Gastroesophageal sphincter (tissue), 4 donors: ENCODE results near the gene SLC25A44. TPM values are rescaled to one million over a fixed set of nuclear protein-coding genes. Genes with fewer than 3 reads are reported as not detected.

ENCODE experiments used
- ATAC-seq: fragments of 150-250 bp; one replicate; pipeline ENCODE4 v1.9.1; 2016; ENCODE audit warnings: mild to moderate bottlenecking, moderate library complexity
- H3K27ac ChIP-seq, 4 donors: fragments of 200-600 bp; sonication (generic) in 3 of 4; 1 replicate in 3 of 4; 2 replicates in 1 of 4; pipeline ENCODE4 v1.5.1; 2016 to 2019
- H3K27me3 ChIP-seq: fragments of 200-600 bp; sonication (generic); one replicate; pipeline ENCODE4 v1.5.1; 2019
- H3K36me3 ChIP-seq, 2 donors: fragments of 200-600 bp; sonication (generic); one replicate each; pipeline ENCODE4 v1.5.1; 2019; ENCODE audit warnings: control low read depth in 1 of 2
- H3K4me1 ChIP-seq, 3 donors: fragments of 200-600 bp; sonication (generic); 1 replicate in 2 of 3; 2 replicates in 1 of 3; pipeline ENCODE4 v1.5.1; 2016 to 2019; ENCODE audit warnings: control low read depth in 2 of 3
- H3K4me3 ChIP-seq, 2 donors: fragments of 200-600 bp; sonication (generic); one replicate each; pipeline ENCODE4 v1.5.1; 2019; ENCODE audit warnings: mild to moderate bottlenecking in 1 of 2, moderate library complexity in 1 of 2
- H3K9me3 ChIP-seq, 3 donors: fragments of 200-600 bp; sonication (generic); one replicate each; pipeline ENCODE4 v1.5.1; 2017 to 2019; ENCODE audit warnings: control low read depth in 2 of 3
- CTCF ChIP-seq, 4 experiments: fragments of 200-600 bp in 2 of 4; fragments of 450-650 bp in 2 of 4; sonication (generic) in 1 of 4; IDR thresholded peaks; one replicate each; pipeline ENCODE4 v1.5.1; 2017 to 2019; ENCODE audit warnings: antibody characterized with exemption in 4 of 4, mild to moderate bottlenecking in 2 of 4, moderate library complexity in 2 of 4
- EP300 ChIP-seq: sonication (generic); formaldehyde crosslinking; IDR thresholded peaks from one replicate; pipeline ENCODE4 v1.6.1; 2017; ENCODE audit warnings: antibody characterized with exemption, mild to moderate bottlenecking
- POLR2A ChIP-seq, 2 donors: fragments of 450-650 bp; IDR thresholded peaks; one replicate each; pipeline ENCODE4 v1.6.1; 2017; ENCODE audit warnings: antibody characterized with exemption in 2 of 2, mild to moderate bottlenecking in 2 of 2, moderate library complexity in 1 of 2
- POLR2AphosphoS5 ChIP-seq: sonication (generic); formaldehyde crosslinking; IDR thresholded peaks from one replicate; pipeline ENCODE4 v1.6.1; 2017; ENCODE audit warnings: antibody characterized with exemption
- WGBS, 2 donors: methylation state at CpG; one replicate each; pipeline ENCODE4 v1.1.5; 2018; ENCODE audit warnings: low coverage in 1 of 2; 5-methylcytosine and 5-hydroxymethylcytosine counted together
- total RNA-seq, 4 donors: library from RNA; depleted of rRNA; stranded (reverse); fragments of >200 nt; gene quantifications; one replicate each; pipeline ENCODE4 v1.1.0, GENCODE V29; 2016

The SLC25A44 gene
- total RNA-seq, 4 donors from 2014 or later = 9.4 to 17.0 (median 12.7) TPM

- Histone ChIP-seq H3K4me3 (no peak overlapping the region), H3K4me1 (peaks cover 0 to 28% (median 18%) of the 10 kb centered on the region in 3 donors), H3K27me3 (peaks cover 37% of the 10 kb centered on the region), H3K9me3 (no peaks in the 10 kb centered on the region), H3K27ac (no peak overlapping the region), H3K36me3 (peaks cover 0 to 59% of the 10 kb centered on the region in 2 donors)
- no CpG with 5 or more reads among the region's 10 CpGs for WGBS, 2 donors
- no peak for ATAC-seq
- TF ChIP-seq POLR2AphosphoS5 = no peak
Measured at GRCh38 chr1:156242738-156243137, 48.8 kb downstream of the SLC25A44 start.

GRCh38 chr1:156244126-156244525 lies 50.2 kb downstream of the SLC25A44 start:
- H3K4me1 ChIP-seq = peaks cover 0 to 35% (median 20%) of the 10 kb centered on the region in 3 donors
- ATAC-seq = no peak
- H3K4me3 ChIP-seq = no peak overlapping the region
- H3K9me3 ChIP-seq = no peaks in the 10 kb centered on the region
- no peak overlapping the region for H3K27ac ChIP-seq
- peaks cover 37% of the 10 kb centered on the region for H3K27me3 ChIP-seq
- peaks cover 0 to 48% of the 10 kb centered on the region in 2 donors for H3K36me3 ChIP-seq
- WGBS, 2 donors = no CpG with 5 or more reads among the region's 2 CpGs
- no peak for TF ChIP-seq EP300
- no peak for TF ChIP-seq POLR2A (IDR thresholded peaks at IDR 0.05)
- TF ChIP-seq POLR2AphosphoS5 = no peak
- TF ChIP-seq CTCF (IDR thresholded peaks at IDR 0.05) = no peak

GRCh38 chr1:156244712-156245111 lies 50.8 kb downstream of the SLC25A44 start:
- Histone ChIP-seq H3K4me3 (no peak overlapping the region), H3K9me3 (no peaks in the 10 kb centered on the region), H3K27ac (no peak overlapping the region), H3K27me3 (peaks cover 37% of the 10 kb centered on the region), H3K36me3 (peaks cover 0 to 48% of the 10 kb centered on the region in 2 donors), H3K4me1 (peaks cover 0 to 35% (median 20%) of the 10 kb centered on the region in 3 donors)
- 92% methylated on average over 2 of the region's 17 CpGs; no CpG with 5 or more reads in 1 of the 2 donors for WGBS, 2 donors
- TF ChIP-seq EP300 = no peak
- no peak for TF ChIP-seq POLR2A (IDR thresholded peaks at IDR 0.05)
- no peak for TF ChIP-seq CTCF (IDR thresholded peaks at IDR 0.05)
- TF ChIP-seq POLR2AphosphoS5 = no peak
- no peak for ATAC-seq

GRCh38 chr1:156245451-156246232 lies 51.7 kb downstream of the SLC25A44 start:
- H3K9me3 ChIP-seq = no peaks in the 10 kb centered on the region
- H3K4me3 ChIP-seq = peak overlapping the region in 1 of 2 donors; percentile 30
- peaks cover 0 to 35% (median 20%) of the 10 kb centered on the region in 3 donors for H3K4me1 ChIP-seq
- H3K36me3 ChIP-seq = peaks cover 0 to 48% of the 10 kb centered on the region in 2 donors
- WGBS, 2 donors = 5% methylated on average over 46 of the region's 69 CpGs; no CpG with 5 or more reads in 1 of the 2 donors
- no peak overlapping the region for H3K27ac ChIP-seq
- H3K27me3 ChIP-seq = peaks cover 37% of the 10 kb centered on the region
- no peak for TF ChIP-seq POLR2AphosphoS5
- no peak for TF ChIP-seq EP300
- no peak for TF ChIP-seq POLR2A (IDR thresholded peaks at IDR 0.05)
- TF ChIP-seq CTCF (IDR thresholded peaks at IDR 0.05) = no peak
- ATAC-seq = no peak

GRCh38 chr1:156246241-156246780 lies 52.4 kb downstream of the SLC25A44 start:
- Histone ChIP-seq H3K9me3 (no peaks in the 10 kb centered on the region), H3K4me1 (peaks cover 0 to 35% (median 20%) of the 10 kb centered on the region in 3 donors), H3K36me3 (peaks cover 0 to 48% of the 10 kb centered on the region in 2 donors), H3K27ac (peak overlapping the region in 1 of 4 donors; percentile 4), H3K4me3 (peak overlapping the region in 1 of 2 donors; percentile 30), H3K27me3 (peaks cover 37% of the 10 kb centered on the region)
- no peak for TF ChIP-seq POLR2AphosphoS5
- 39 to 49% methylated on average over 2 to 3 of the region's 10 CpGs for WGBS, 2 donors
- no peak for ATAC-seq
